Neural cell (in vitro differentiated cells): Measurements from ENCODE around the gene OR2T8.

Source experiments
- EP300 ChIP-seq: fragments of 450-650 bp; conservative IDR thresholded peaks from 2 replicates; pipeline ENCODE4 v1.6.1; 2014; ENCODE audit warnings: antibody characterized with exemption, mild to moderate bottlenecking, moderate library complexity; ENCODE audit not compliant: poor library complexity, severe bottlenecking
- POLR2AphosphoS5 ChIP-seq: IDR thresholded peaks from 2 replicates; pipeline ENCODE4 v1.6.1; 2012
- RAD21 ChIP-seq: fragments of 450-650 bp; conservative IDR thresholded peaks from 2 replicates; pipeline ENCODE4 v1.6.1; 2014; ENCODE audit warnings: antibody characterized with exemption, mild to moderate bottlenecking, moderate library complexity
- REST ChIP-seq: IDR thresholded peaks from 2 replicates; pipeline ENCODE4 v1.6.1; 2012; ENCODE audit warnings: borderline replicate concordance
- TF ChIP-seq, protein P1 (sequence below): fragments of 450-650 bp; IDR thresholded peaks from 2 replicates; pipeline ENCODE4 v1.5.1; 2014; ENCODE audit warnings: antibody characterized with exemption, mild to moderate bottlenecking, moderate library complexity; ENCODE audit not compliant: poor library complexity, severe bottlenecking

DNA sequence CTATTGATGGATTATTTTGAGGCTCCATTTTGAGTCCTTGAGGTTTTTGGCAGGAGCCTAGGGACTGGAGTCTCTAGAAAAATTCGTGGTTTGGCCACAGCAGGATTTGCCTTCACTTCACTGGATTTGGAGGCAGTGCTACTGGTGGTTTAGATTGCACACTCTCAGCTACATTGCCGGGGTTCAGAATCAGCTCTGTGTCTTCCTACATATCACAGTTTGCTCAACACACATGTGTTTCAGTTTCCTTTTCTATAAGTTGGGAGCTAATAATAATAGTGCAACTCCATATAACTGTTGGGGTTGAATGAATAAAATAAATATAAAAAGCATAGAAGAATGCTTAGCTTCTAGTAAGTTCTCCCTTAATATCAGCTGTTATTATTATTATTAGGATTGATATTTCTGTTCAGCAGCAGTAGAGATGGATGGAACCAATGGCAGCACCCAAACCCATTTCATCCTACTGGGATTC lies 24.9 kb upstream of the OR2T8 start, which contains the start of gene OR2W3:
- TF ChIP-seq RAD21: no peak
- TF ChIP-seq EP300: no peak
- TF ChIP-seq, protein P1, sequence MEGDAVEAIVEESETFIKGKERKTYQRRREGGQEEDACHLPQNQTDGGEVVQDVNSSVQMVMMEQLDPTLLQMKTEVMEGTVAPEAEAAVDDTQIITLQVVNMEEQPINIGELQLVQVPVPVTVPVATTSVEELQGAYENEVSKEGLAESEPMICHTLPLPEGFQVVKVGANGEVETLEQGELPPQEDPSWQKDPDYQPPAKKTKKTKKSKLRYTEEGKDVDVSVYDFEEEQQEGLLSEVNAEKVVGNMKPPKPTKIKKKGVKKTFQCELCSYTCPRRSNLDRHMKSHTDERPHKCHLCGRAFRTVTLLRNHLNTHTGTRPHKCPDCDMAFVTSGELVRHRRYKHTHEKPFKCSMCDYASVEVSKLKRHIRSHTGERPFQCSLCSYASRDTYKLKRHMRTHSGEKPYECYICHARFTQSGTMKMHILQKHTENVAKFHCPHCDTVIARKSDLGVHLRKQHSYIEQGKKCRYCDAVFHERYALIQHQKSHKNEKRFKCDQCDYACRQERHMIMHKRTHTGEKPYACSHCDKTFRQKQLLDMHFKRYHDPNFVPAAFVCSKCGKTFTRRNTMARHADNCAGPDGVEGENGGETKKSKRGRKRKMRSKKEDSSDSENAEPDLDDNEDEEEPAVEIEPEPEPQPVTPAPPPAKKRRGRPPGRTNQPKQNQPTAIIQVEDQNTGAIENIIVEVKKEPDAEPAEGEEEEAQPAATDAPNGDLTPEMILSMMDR: no peak
- TF ChIP-seq POLR2AphosphoS5: no peak
- TF ChIP-seq REST: no peak
